ENCODE data around the gene HOXA6.

HOXA6 gene

GRCh38 chr7:27123477-27124053 is 24.0 kb downstream of the HOXA6 start:
- no peak for DNase-seq (ENCODE audit: low read depth in 2 of 2)

DNA sequence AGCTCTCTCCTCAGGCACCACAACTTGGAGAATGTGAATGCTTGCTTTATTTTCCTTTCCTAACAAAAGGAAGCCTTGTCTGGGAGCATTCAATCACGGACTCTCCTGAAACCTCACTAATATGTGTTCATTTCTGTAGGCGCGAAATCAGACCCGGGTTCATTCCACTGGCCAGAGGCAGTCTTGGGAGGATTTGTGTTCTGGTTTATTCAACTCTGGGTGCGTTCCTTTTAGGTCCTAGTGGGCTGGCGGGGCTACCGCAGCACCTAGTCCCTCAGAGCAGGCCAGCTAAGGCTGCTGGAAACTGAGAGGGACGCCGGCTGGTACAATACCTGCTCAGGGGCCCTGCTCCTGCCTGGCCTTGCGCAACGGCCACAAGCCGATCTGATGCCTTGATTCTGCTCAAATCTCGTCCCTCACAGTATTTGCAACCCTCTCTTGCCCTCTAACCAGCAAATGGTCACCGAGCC is 24.5 kb downstream of the HOXA6 start:
- DNase-seq (ENCODE audit: low read depth in 2 of 2), result no peak

DNA sequence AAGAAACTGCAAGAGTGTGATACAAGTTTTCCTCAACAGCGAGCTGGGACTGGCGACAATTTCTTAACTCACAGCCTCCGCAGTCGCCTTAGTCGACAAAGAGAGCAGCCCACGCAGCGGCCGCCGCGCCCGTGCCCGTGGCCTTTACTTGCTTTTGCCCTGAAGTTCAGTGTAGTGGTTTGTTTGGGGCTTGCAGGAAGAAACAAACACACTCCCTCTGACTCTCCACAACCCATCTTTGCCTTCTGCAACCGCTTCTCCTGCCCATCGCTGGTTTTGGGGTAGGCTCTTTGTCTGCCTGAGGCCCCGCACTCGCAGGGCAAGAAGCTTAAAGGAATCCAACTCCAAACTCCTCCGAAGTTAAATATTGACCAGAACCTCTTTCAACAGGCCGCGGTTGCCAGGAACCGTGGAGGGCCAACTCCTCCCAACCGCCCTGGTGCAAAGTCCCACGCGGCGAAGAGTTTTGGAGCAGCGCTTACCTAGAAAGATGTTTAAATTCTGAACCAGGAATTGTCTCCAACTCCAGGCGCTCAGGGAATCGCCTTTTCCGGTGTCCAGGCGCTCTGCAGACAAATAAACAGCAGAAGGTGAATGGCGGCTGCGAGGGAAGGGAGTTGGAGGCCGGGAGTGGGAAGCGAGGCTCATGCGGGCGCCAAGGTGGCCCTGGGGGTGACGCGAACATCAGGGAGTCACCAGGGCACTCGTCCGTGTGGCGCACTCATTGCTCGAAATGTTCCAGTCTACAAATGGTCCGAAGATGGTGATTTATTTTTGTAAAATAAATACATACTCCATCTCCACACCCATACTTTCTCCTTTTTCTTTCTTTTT is 25.3 kb downstream of the HOXA6 start:
- no peak for DNase-seq (ENCODE audit: low read depth in 2 of 2)

- DNase-seq (ENCODE audit: low read depth in 2 of 2), result no peak
Measured at GRCh38 chr7:27121684-27122076, 25.9 kb downstream of the HOXA6 start.

- no peak for DNase-seq (ENCODE audit: low read depth in 2 of 2)
Measured at GRCh38 chr7:27119412-27119911, 28.1 kb downstream of the HOXA6 start.

DNA sequence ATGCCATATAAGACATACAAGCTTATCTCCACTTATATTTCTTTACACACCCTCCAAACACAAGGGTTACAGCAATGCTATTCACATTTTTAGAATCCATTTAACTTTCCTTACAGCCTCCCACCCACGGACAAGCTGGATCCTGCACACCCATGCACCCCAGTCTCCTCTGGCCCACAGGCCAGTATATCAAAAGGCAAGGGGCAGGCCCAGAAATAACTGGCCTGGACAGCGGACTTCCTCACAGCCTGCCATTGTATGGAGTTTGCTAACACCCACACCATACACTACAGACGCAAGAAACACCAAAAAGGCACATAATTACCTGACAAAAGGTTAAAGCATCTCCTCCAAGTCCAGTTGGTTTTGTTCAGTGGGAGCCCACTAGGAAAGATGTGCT is 29.0 kb downstream of the HOXA6 start:
- DNase-seq (ENCODE audit: low read depth in 2 of 2), result no peak

- DNase-seq (ENCODE audit: low read depth in 2 of 2), result no peak
Measured at GRCh38 chr7:27117887-27118491, 29.6 kb downstream of the HOXA6 start.

- no peak for DNase-seq (ENCODE audit: low read depth in 2 of 2)
Measured at GRCh38 chr7:27116962-27117886, 30.4 kb downstream of the HOXA6 start.

GRCh38 chr7:27116031-27116961 is 31.3 kb downstream of the HOXA6 start:
- DNase-seq (ENCODE audit: low read depth in 2 of 2), result no peak

DNA sequence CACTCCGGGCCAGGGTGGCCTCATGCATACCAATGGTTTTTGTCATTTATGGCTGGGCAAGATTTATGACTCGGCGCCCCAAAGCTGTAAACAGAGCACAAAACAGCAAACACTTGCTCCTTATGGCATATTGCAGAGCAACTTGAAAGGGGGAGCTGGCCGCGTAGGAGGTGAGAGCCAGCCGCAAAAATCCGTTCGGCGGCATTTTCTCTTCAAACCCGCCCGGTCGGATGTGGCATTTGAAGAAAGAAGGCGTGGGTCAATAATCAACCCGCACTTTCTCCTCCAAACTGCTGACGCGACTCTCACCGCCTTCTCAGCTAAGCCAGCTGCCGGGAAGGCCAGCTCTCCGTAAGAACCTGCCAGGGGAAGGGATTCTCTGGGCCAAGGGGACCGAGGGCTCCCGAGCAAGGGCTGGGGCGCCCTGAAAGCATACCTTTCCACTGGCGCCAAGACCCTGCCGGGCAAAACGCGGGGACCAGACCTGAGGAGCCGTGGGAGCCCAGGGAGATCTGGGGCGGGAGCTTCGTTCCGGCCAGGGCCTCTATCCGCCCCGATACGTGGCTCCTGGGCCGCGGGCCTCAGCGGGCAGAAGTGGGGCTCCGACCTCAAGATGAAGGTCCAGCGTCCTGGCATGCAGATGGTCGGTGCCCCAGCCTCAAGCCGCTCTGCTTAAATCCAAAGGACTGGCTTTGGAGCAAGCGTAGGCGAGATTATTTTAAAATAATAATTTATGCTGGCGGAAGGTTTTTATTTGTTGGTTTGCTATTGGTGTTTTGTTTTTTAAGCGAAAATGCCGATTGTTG is 32.1 kb downstream of the HOXA6 start:
- no peak for DNase-seq (ENCODE audit: low read depth in 2 of 2)

DNA sequence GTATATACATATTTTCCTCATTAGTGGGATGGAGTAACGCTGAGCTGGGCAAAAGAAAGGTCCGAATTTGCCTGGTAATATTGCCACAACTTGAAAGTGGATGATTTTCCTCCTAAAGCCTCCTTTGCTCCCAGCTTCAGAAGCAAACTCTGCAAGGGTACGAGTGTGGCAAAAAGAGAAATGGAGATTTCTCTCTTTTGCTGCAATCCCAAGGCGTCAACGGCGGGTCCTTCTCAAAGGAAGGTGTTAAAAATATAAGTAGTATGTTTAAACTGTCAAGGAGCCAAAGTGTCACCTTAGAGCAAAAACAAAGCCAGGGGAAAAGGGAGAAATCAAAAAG is 32.7 kb downstream of the HOXA6 start:
- no peak for DNase-seq (ENCODE audit: low read depth in 2 of 2)

GRCh38 chr7:27113991-27114769 is 33.4 kb downstream of the HOXA6 start:
- no peak for DNase-seq (ENCODE audit: low read depth in 2 of 2)

DNA sequence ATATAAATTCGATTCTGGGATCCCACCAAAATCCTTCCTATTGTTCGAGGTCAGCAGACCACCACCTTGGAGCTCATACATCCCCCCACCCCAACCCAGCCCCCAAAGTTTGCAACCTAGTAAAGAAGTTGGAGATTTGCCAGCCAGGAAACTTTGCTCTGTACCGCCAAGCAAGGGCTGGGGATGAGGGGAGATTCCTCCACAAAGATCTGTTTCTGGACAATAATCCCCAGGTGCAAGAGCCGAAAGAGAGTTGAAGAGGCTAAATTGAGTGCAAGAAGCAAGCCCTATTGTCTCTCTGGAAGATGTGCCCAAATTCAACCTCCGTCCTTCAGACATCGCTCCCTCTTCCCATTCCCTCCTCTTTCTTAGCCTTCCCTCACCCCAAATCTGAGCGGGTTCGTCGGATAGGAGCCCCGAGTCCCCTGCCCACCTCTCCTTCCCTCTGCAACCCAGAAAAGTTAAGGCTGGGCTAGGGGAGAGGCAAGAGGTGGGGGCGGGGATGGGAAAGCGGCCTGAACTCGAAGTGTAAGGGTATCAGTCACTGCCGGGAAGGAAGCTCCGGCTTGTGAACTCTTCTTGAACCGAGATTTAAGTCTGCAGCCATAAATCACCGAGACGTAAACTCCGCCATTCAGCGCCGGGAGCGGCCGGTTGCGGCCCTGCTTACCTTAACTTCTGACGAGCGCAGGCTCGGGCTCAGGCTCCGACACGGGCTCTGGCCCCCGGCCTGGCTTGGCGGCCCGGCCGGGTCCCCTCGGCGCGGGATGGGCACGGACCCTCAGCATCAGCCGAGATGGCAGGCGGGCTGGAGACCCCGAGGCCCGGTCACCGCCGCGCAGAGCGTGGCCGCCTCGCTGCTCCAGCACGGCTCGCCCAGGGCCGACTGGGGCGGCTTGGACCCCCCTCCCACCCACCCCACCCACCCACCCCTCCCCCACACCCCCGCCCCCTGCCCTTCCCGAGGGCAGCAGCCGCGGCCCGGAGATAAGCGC is 34.3 kb downstream of the HOXA6 start:
- no peak for DNase-seq (ENCODE audit: low read depth in 2 of 2)

DNA sequence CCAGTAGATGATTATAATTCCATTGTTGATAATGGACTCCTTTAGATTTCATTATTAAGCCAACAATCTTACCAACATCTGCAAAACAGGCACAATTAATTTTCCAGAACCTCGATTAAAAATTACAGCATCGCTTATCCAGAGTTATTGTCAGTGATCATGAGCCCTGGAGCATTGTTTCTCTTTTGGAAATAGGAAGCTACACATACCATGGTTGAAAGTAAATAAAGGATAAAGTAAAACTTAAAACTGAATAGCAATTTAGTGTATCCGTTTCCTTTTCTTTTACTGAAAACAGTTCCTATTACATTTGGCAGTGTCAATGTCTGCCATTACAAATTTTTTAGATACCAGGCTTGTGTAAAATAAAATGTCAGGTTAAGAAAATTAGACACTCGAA is 35.2 kb downstream of the HOXA6 start:
- no peak for DNase-seq (ENCODE audit: low read depth in 2 of 2)

- no peak for DNase-seq (ENCODE audit: low read depth in 2 of 2)
Measured at GRCh38 chr7:27111751-27112277, 35.8 kb downstream of the HOXA6 start.

- DNase-seq (ENCODE audit: low read depth in 2 of 2), result no peak
Measured at GRCh38 chr7:27111042-27111750, 36.4 kb downstream of the HOXA6 start.
